GM12801 (cell line): ENCODE data around the gene PARP3.

Source experiments
- CTCF ChIP-seq: IDR thresholded peaks from one replicate; pipeline ENCODE4 v1.5.1; 2011; ENCODE audit warnings: control low read depth; ENCODE audit not compliant: insufficient read length; ENCODE audit errors: extremely low read depth

The PARP3 gene

DNA sequence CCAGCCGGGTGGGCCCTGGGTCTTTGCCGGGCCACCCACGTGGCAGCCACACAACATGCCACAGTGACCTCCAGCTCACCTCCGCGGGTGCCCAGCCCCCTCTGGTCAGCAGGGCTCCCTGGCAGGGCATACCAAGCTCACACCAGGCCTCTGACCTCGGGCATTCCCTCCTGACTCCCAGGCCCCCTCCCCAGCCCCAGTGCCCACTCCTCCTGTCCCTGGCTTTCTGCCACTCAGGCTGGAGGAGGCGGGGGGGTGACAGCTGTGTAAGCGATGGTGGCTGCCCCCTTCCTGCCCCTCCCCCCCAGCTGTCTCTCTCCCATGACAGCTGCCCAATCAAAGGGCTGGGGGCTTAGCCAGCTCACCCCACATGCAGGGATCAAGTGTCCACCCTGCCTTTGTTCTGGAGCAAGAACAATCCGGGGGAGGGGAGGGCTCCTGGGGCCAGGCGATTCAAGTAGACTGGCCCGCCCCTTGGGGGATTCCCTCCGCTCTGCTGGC is 21.8 kb downstream of the PARP3 start:
- TF ChIP-seq CTCF: no peak

DNA sequence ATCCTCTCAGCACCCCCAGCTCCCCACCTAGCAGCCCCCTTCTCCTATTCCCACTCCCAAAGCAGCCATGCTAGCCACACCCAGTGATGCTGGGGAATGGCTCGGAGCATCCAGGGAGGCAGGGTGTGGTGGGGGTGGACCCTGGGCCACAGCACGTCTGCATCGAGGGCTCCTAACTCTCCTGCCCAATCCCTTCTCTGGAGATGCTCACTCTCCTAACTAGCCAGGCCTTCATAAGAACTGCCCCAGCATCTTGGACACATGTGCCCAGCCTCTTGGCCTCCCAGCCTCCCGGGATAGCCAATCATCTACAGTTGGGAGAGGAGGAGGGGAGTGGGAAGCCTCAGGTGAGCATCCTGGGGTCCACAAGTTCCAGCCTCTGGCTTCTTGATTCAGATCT is 22.4 kb downstream of the PARP3 start:
- no peak for TF ChIP-seq CTCF

- no peak for TF ChIP-seq CTCF
Measured at GRCh38 chr3:51966016-51966415, 23.9 kb downstream of the PARP3 start.

- TF ChIP-seq CTCF: no peak
Measured at GRCh38 chr3:51966486-51966885, 24.3 kb downstream of the PARP3 start.

DNA sequence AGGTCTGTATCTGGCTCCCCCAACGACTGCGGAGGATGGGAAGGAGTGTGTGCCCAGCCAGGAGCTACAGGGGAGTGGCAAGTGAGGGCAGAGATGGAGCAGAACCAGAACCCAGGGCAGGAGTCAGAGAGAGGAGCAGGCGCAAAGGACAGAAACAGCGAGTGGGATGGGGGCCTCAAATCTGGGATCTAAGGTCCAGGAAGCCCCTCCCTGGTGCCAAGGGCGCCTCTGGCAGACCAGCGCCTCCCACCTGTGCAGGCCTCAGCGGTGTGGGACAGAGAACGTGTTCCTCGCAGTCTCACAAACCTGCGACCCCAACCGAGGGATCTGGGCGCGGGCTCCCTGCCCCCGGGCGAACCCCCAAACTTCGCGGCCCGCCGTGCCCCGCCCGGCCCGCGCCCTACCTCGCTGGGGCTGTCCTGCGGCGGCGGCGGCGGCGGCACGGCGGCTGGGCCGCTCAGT is 24.8 kb downstream of the PARP3 start:
- no peak for TF ChIP-seq CTCF

DNA sequence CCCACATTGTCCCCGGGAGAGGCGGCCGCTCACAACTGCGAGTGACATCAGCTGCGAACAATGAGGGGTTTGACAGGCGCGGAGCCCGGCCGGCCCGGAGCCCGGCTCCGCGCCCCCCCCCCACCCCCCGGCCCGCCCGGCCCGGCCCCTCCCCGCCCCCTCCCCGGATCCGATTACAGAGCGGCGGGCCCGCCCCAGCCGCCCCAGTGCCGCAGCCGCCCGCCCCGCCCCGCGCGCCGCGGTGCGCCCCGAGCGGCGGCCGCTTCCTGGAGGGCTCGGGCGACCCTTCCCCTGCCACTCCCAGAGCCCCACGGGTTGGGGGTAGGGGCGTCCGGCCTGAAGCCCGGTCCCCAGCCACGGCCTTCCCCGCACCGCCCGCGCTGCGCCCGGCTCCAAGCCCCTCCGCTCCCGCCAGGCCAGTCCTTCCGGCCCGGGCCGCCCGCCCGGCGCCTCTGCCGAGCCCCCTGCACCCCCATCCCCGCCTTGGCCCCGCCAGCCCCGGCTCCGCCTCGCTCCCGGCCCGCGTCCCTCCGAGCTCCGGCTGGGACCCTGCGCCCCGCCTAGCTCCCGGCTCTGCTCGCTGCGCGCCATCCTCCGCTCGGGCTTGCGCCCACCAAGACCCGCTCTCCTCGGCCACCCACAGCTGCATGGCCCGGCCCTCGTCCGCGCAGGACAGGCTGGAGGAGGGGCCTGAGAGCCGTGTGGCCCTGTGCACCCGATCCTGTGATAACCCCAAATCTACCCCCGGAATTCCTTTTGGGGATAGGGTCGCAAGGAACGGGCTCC is 25.4 kb downstream of the PARP3 start, which contains the start of gene PCBP4:
Gene PCBP4, minus strand, starts transcription at position 71 of the 786 bp plus-strand sequence. CDS start 6,214 bp downstream, outside the sequence.
- no peak for TF ChIP-seq CTCF

DNA sequence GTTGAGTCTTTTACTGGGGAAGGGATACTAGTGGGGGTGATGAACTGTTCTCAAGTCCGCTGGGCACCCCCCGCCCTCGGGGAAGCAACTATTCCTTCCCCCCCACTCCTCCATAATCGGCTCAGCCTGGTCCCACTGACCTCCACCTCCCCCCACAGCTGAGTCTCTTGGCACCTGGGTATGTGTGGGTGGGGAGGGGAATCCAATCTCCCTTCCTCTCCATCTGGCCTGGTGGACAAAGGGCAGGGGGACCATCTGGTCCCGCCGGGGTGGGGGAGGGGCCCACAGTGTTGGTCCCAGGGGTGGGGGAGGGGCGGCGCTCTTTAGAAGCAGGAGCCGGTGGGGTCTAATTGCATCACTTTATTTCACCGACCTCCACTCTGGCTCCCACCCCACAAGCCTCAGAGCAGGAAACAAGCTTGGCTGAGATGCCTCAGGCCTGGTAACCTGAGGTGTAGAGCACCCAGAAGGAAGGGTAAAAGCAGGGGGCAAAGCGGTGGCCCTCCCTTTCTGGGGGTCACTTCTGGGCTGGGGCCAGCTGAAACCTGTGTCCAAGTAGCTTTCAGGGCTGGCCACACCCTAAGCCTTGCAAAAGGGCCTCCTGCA is 26.1 kb downstream of the PARP3 start:
- no peak for TF ChIP-seq CTCF
